Stimulated activated CD4-positive, alpha-beta T cell treated with anti-CD3 and anti-CD28 coated beads, Interleukin-2, amount 100 ng/mL, for 48 hours (primary cell): ENCODE results near the gene COG6.

ENCODE experiments used
- DNase-seq, 2 donors: peaks; one replicate each; pipeline ENCODE4 v3.0.0-alpha.2; 2020

Gene COG6

GRCh38 chr13:39682310-39682709, 26.8 kb downstream of the COG6 start:
- no peak for DNase-seq

- no peak for DNase-seq
Measured at GRCh38 chr13:39682788-39683187, 27.3 kb downstream of the COG6 start.

- DNase-seq = no peak
Measured at GRCh38 chr13:39684531-39685137, 29.2 kb downstream of the COG6 start.

- DNase-seq = no peak
Measured at GRCh38 chr13:39685652-39686051, 30.2 kb downstream of the COG6 start.

- no peak for DNase-seq
Measured at GRCh38 chr13:39688278-39688677, 32.8 kb downstream of the COG6 start.

GRCh38 chr13:39688699-39689405, 33.4 kb downstream of the COG6 start:
- DNase-seq = no peak

GRCh38 chr13:39692660-39693438, 37.4 kb downstream of the COG6 start:
- no peak for DNase-seq

- no peak for DNase-seq
Measured at GRCh38 chr13:39699274-39699673, 43.8 kb downstream of the COG6 start.

- no peak for DNase-seq
Measured at GRCh38 chr13:39712626-39713025, 57.2 kb downstream of the COG6 start.

GRCh38 chr13:39729156-39729555, 73.7 kb downstream of the COG6 start:
- DNase-seq = no peak

GRCh38 chr13:39734952-39735351, 79.5 kb downstream of the COG6 start:
- DNase-seq = no peak

- DNase-seq = no peak
Measured at GRCh38 chr13:39737047-39737446, 81.6 kb downstream of the COG6 start.

GRCh38 chr13:39740761-39741160, 85.3 kb downstream of the COG6 start:
- DNase-seq = no peak

GRCh38 chr13:39748961-39749360, 93.5 kb downstream of the COG6 start:
- no peak for DNase-seq

GRCh38 chr13:39749528-39749927, 94.1 kb downstream of the COG6 start:
- DNase-seq = no peak

- no peak for DNase-seq
Measured at GRCh38 chr13:39751805-39752204, 96.3 kb downstream of the COG6 start.

- no peak for DNase-seq
Measured at GRCh38 chr13:39760521-39760920, 105.1 kb downstream of the COG6 start.

GRCh38 chr13:39765801-39766463, 110.5 kb downstream of the COG6 start:
- no peak for DNase-seq

GRCh38 chr13:39766464-39767158, 111.1 kb downstream of the COG6 start:
- no peak for DNase-seq

- DNase-seq = no peak
Measured at GRCh38 chr13:39767791-39768517, 112.5 kb downstream of the COG6 start.

- DNase-seq = no peak
Measured at GRCh38 chr13:39768962-39769361, 113.5 kb downstream of the COG6 start.
